ENCODE data around the gene ATP8A2.

DNA sequence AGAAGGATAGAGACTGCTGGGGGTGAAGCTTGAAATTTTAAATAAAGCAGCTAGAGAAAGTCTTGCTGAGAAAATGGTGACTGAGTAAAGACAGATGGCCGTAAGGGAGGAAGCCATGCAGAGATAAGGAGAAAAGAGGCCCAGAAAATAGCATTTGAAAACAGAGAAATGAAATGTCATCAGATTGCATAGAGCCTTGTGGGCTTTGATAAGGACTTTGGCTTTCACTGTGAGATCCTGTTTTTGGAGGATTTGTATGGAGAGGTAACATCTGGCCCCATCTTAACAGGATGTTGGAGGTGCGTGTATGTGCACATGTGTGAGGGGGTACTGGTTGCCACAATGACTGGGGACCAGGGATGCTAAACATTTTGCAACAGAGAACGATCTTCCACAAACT is 19.5 kb upstream of the ATP8A2 start:
- no peak for TF ChIP-seq POLR2AphosphoS5 (IDR thresholded peaks at IDR 0.05; ENCODE audit: borderline replicate concordance, low read depth, low read length)
- no peak for TF ChIP-seq EZH2 (IDR thresholded peaks at IDR 0.05)
